Measurements from ENCODE around the gene MYMX.

The MYMX gene

GRCh38 chr6:44265722-44266233, 49.1 kb downstream of the MYMX start:
- no peak for DNase-seq

GRCh38 chr6:44266347-44266746, 49.6 kb downstream of the MYMX start:
- no peak for DNase-seq

- DNase-seq = no peak
Measured at GRCh38 chr6:44267252-44267651, 50.5 kb downstream of the MYMX start.
